GM23248 (cell line): ENCODE measurements around the gene SNAI3. TPM values are rescaled to one million over a fixed set of nuclear protein-coding genes. Genes with fewer than 3 reads are reported as not detected.
A peak's percentile ranks its signal among the peaks of the same experiment; 100 is the strongest.

Experiments
- DNase-seq: peaks from one replicate; pipeline ENCODE4 v3.0.0-alpha.2; 2015
- H2AFZ ChIP-seq: fragments of 200-600 bp; sonication (generic); 2 replicates; pipeline ENCODE4 v1.6.1; 2016; ENCODE audit warnings: antibody characterized with exemption
- H3F3A ChIP-seq: fragments of 200-600 bp; sonication (generic); 2 replicates; pipeline ENCODE4 v1.6.1; 2016; ENCODE audit warnings: mild to moderate bottlenecking, antibody characterized with exemption, mixed run types; ENCODE audit not compliant: insufficient read depth
- H3K27ac ChIP-seq: fragments of 200-600 bp; sonication (generic); 2 replicates; pipeline ENCODE4 v1.5.1; 2016; ENCODE audit warnings: mild to moderate bottlenecking
- H3K27me3 ChIP-seq: fragments of 200-600 bp; sonication (generic); replicated peaks from 2 replicates; pipeline ENCODE4 v1.6.1; 2016; ENCODE audit warnings: mild to moderate bottlenecking; ENCODE audit not compliant: insufficient read depth
- H3K36me3 ChIP-seq: fragments of 200-600 bp; sonication (generic); 2 replicates; pipeline ENCODE4 v1.6.1; 2016; ENCODE audit warnings: low read depth, mild to moderate bottlenecking
- H3K4me1 ChIP-seq: fragments of 200-600 bp; sonication (generic); 2 replicates; pipeline ENCODE4 v1.6.1; 2016; ENCODE audit warnings: mild to moderate bottlenecking; ENCODE audit not compliant: insufficient read depth
- H3K4me2 ChIP-seq: fragments of 200-600 bp; sonication (generic); one replicate; pipeline ENCODE4 v1.6.1; 2016; ENCODE audit warnings: mild to moderate bottlenecking; ENCODE audit not compliant: unreplicated experiment
- H3K4me3 ChIP-seq: fragments of 200-600 bp; sonication (generic); 2 replicates; pipeline ENCODE4 v1.5.1; 2016; ENCODE audit warnings: mild to moderate bottlenecking
- H3K79me2 ChIP-seq: fragments of 200-600 bp; sonication (generic); 2 replicates; pipeline ENCODE4 v1.6.1; 2016; ENCODE audit warnings: mild to moderate bottlenecking; ENCODE audit not compliant: insufficient read depth
- H3K9ac ChIP-seq: fragments of 200-600 bp; sonication (generic); 2 replicates; pipeline ENCODE4 v1.6.1; 2016; ENCODE audit warnings: mild to moderate bottlenecking
- H3K9me2 ChIP-seq: fragments of 200-600 bp; sonication (generic); 2 replicates; pipeline ENCODE4 v1.6.1; 2016; ENCODE audit warnings: mixed run types, mild to moderate bottlenecking, moderate library complexity; ENCODE audit not compliant: insufficient read depth
- H3K9me3 ChIP-seq: fragments of 200-600 bp; sonication (generic); one replicate; pipeline ENCODE4 v1.6.1; 2017; ENCODE audit warnings: low read depth
- H4K20me1 ChIP-seq: fragments of 200-600 bp; sonication (generic); 2 replicates; pipeline ENCODE4 v1.6.0; 2016; ENCODE audit not compliant: insufficient read depth
- EZH2 ChIP-seq: fragments of 200-600 bp; sonication (generic); IDR thresholded peaks from 2 replicates; pipeline ENCODE4 v1.6.1; 2018; ENCODE audit warnings: antibody characterized with exemption, mild to moderate bottlenecking; ENCODE audit not compliant: insufficient read depth, poor library complexity, severe bottlenecking
- EZH2phosphoT487 ChIP-seq: fragments of 200-600 bp; sonication (generic); IDR thresholded peaks from 2 replicates; pipeline ENCODE4 v1.6.1; 2018; ENCODE audit warnings: antibody characterized with exemption, moderate library complexity, mild to moderate bottlenecking, low read depth; ENCODE audit not compliant: insufficient read depth
- WGBS, 2 experiments: methylation state at CpG; one replicate each; pipeline ENCODE4 v1.1.6; 2015 to 2017; ENCODE audit warnings: low lambda C conversion rate in 2 of 2, low coverage in 1 of 2; ENCODE audit errors: missing lambda C conversion rate in 2 of 2; 5-methylcytosine and 5-hydroxymethylcytosine counted together
- in situ Hi-C: fragments of 300-500 bp; cut with MboI; formaldehyde crosslinking; loops from 2 replicates; pipeline ENCODE4 v1.15.0; 2020
- polyA plus RNA-seq: library from polyadenylated mRNA; unstranded; fragments of >200 nt; fragmentation: Nextera tagmentation; extraction: Ambion mirVana; gene quantifications from 2 replicates; pipeline ENCODE4 v1.2.1, GENCODE V29; 2016
- total RNA-seq: library from RNA; depleted of rRNA; stranded (reverse); fragments of >200 nt; shearing (Covaris generic); gene quantifications from 2 replicates; pipeline ENCODE4 v1.2.3, GENCODE V29; 2014

Gene SNAI3
- total and polyA plus RNA-seq, 2 experiments from 2014 or later, result 0.71 TPM; not detected in 1

DNA sequence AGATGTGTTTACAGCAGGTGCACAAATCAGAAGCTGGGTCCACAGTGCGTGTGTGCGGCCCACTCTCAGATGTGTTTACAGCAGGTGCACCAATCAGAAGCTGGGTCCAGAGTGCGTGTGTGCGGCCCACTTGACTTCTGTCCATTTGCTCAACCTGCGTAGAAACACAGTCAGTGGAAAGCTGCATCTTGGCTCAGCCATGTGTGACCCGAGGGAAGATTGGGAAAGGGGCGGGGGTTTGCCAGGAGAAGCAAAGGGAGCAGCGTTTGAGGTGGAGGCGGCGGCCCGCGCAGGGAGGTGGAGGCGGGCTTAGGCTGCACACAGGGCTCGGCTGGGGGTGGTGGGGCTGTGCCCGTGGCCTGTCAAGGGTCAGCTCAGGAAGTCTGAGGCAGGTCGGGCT lies 24.2 kb upstream of the SNAI3 start:
- H3K27me3 ChIP-seq, result no peaks in the 10 kb centered on the region
- H2AFZ ChIP-seq, result no peak overlapping the region
- no peak overlapping the region for H3K9ac ChIP-seq
- TF ChIP-seq EZH2 (no peak), EZH2phosphoT487 (no peak)
- no peak overlapping the region for H3K4me2 ChIP-seq
- DNase-seq, result no peak
- H4K20me1 ChIP-seq, result no peaks in the 10 kb centered on the region
- H3K9me2 ChIP-seq, result no peaks in the 10 kb centered on the region
- WGBS, 2 experiments, result 61 to 64% methylated on average over 16 of the region's 16 CpGs
- 0 out of 2 replicates have a peak, but pooled peaks cover 5% of the 10 kb centered on the region for H3F3A ChIP-seq
- in situ Hi-C loops, result no loop called here
- H3K4me1 ChIP-seq, result peaks cover 7% of the 10 kb centered on the region; the same call in 1 of the 2 replicates
- no peaks in the 10 kb centered on the region for H3K9me3 ChIP-seq
- H3K79me2 ChIP-seq, result peaks cover 42% of the 10 kb centered on the region
- no peak overlapping the region for H3K27ac ChIP-seq
- H3K36me3 ChIP-seq, result no peaks in the 10 kb centered on the region; the same call in 1 of the 2 replicates
- no peak overlapping the region for H3K4me3 ChIP-seq

DNA sequence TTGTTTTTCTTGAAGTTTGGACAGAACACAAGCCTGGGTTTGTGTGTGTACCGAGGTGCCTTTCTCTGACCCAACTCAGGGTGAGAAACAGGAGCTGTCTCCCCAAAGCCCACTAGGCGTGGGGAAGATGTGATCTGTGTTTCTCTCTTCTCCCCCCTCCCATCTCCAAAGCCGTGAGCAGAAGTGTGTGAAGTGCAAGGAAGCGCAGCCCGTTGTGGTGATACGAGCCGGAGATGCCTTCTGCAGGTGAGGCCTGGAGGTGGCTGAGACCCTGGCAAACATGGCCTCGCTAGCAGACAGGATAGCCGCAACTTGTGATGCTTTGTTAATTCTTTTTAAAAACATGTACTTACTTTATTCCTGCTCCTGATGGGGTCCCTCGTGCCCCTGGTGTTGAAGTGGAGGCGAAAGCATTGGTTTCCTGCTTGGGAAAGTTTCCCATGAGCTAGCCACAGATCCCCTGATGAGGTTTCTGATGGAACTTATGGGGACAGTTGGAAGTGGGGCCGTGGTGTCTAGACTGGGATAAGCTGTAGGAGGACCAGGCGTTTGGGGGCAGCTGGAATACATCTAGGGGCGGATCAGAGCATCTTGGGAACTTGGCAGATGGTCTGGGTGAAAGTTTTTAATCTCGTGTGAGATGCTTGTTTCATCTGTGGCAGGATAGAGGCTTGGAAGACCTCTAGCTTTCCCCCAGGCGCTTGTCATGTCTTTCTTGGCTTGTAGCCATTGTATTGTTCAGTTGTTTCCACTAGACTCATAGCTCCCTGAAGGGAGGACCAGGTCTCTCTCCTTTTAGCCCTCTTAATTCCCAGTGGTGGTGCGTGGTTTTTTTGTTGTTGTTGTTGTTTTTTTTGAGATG lies 20.9 kb upstream of the SNAI3 start:
- TF ChIP-seq EZH2phosphoT487 (no peak), EZH2 (no peak)
- peak overlapping the region; percentile 88 for H3K4me2 ChIP-seq
- H3K9me3 ChIP-seq, result no peaks in the 10 kb centered on the region
- H3K4me3 ChIP-seq, result peak overlapping the region; percentile 89
- no peaks in the 10 kb centered on the region for H3K27me3 ChIP-seq
- H3K79me2 ChIP-seq, result peaks cover 42% of the 10 kb centered on the region
- no peaks in the 10 kb centered on the region for H3K36me3 ChIP-seq
- H3K9me2 ChIP-seq, result no peaks in the 10 kb centered on the region
- WGBS, 2 experiments, result 38 to 42% methylated on average over 17 of the region's 17 CpGs
- DNase-seq, result peak; percentile 63
- H3K4me1 ChIP-seq, result peaks cover 12% of the 10 kb centered on the region
- H3K27ac ChIP-seq, result peak overlapping the region; percentile 63
- in situ Hi-C loops, result no loop called here
- H4K20me1 ChIP-seq, result no peaks in the 10 kb centered on the region
- peak overlapping the region; percentile 89 for H3K9ac ChIP-seq
- peak overlapping the region; percentile 72 for H2AFZ ChIP-seq
- 0 out of 2 replicates have a peak, but pooled peaks cover 5% of the 10 kb centered on the region for H3F3A ChIP-seq

GRCh38 chr16:88706229-88706964 lies 20.1 kb upstream of the SNAI3 start, which contains the start of the genes CTU2 and RNF166:
CTU2 (plus strand) TSS chr16:88706503; CDS start chr16:88706531, 28 bp downstream.
RNF166 (minus strand) TSS chr16:88706408; CDS start chr16:88706325, 83 bp downstream.
- TF ChIP-seq EZH2phosphoT487 (no peak), EZH2 (no peak)
- DNase-seq, result peak; percentile 93
- Histone ChIP-seq H3K27me3 (no peaks in the 10 kb centered on the region), H3K9me2 (no peaks in the 10 kb centered on the region), H3K4me1 (peaks cover 12% of the 10 kb centered on the region), H3K9ac (peak within 1 kb of the TSS; percentile 89), H4K20me1 (no peaks in the 10 kb centered on the region), H2AFZ (peak within 1 kb of the TSS; percentile 72), H3K36me3 (no peaks in the 10 kb centered on the region), H3K4me2 (peak within 1 kb of the TSS; percentile 98), H3K9me3 (no peaks in the 10 kb centered on the region), H3K79me2 (peaks cover 39% of the 10 kb centered on the region), H3K4me3 (peak within 1 kb of the TSS; percentile 89), H3F3A (0 out of 2 replicates have a peak, but pooled peaks cover 5% of the 10 kb centered on the region), H3K27ac (peak within 1 kb of the TSS; percentile 63)
- 0 to 1% methylated on average over 47 to 73 of the region's 86 CpGs for WGBS, 2 experiments
- in situ Hi-C loops, result no loop called here

DNA sequence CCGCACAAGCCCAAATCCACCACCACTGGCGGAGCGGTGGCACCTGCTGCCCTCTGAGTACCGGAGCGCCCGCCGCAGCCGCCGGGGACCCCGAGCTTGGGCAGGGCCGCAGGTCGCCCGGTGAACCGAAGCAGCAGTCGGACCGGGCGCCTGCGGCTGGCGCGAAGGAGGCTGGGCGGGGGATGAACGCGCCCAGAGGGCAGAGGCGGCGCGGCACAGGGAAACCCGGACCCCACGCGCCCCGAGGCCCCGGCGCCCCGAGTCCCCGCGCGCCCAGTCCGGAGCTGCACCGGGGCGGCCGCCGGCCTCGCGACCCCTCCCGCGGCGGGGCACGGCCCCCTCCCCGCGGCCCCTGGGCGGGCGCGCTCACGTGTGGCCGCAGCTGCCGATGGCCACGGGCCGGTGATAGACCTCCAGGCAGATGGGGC lies 19.5 kb upstream of the SNAI3 start:
- H3K27me3 ChIP-seq, result no peaks in the 10 kb centered on the region
- peaks cover 33% of the 10 kb centered on the region for H3K79me2 ChIP-seq
- H3K9me3 ChIP-seq, result no peaks in the 10 kb centered on the region
- peaks cover 12% of the 10 kb centered on the region for H3K4me1 ChIP-seq
- H3K27ac ChIP-seq, result peak overlapping the region; percentile 63
- peak overlapping the region; percentile 52 for H2AFZ ChIP-seq
- no peak for TF ChIP-seq EZH2phosphoT487
- WGBS, 2 experiments, result 1 to 2% methylated on average over 26 to 34 of the region's 57 CpGs
- 0 out of 2 replicates have a peak, but pooled peaks cover 5% of the 10 kb centered on the region for H3F3A ChIP-seq
- H3K9ac ChIP-seq, result peak overlapping the region; percentile 89
- in situ Hi-C loops, result no loop called here
- no peaks in the 10 kb centered on the region for H3K9me2 ChIP-seq
- DNase-seq, result peak; percentile 56
- H3K36me3 ChIP-seq, result no peaks in the 10 kb centered on the region
- H3K4me2 ChIP-seq, result peak overlapping the region; percentile 98
- peak overlapping the region; percentile 89 for H3K4me3 ChIP-seq
- H4K20me1 ChIP-seq, result no peaks in the 10 kb centered on the region
